ENCODE results near the gene CLEC2B. TPM values are rescaled to one million over a fixed set of nuclear protein-coding genes. Genes with fewer than 3 reads are reported as not detected.

CLEC2B gene
- total RNA-seq, 1 donor from 2014 or later: not detected

DNA sequence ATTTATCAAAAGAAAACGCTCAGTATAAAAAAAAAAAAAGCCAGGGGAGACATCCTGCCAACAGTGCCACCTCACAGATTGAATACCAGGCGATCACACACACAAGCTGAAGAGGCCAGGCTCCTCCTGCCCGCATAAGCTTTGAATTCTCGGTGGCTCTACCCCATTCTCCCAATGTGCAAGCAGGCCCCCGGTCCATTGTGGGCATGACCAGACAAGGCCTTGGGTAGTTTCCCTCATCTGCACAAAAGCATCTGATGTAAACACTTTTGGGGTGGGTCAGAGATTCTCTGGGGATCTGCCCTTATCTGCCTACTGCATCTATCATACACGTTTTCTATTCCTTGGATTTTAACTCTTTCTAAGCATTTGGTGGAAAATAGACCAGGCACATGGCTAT is 28.4 kb upstream of the CLEC2B start:
- no peaks in the 10 kb centered on the region for H3K36me3 Mint-ChIP-seq (ENCODE audit: low read depth, unreplicated experiment)
- TF ChIP-seq, protein P1, sequence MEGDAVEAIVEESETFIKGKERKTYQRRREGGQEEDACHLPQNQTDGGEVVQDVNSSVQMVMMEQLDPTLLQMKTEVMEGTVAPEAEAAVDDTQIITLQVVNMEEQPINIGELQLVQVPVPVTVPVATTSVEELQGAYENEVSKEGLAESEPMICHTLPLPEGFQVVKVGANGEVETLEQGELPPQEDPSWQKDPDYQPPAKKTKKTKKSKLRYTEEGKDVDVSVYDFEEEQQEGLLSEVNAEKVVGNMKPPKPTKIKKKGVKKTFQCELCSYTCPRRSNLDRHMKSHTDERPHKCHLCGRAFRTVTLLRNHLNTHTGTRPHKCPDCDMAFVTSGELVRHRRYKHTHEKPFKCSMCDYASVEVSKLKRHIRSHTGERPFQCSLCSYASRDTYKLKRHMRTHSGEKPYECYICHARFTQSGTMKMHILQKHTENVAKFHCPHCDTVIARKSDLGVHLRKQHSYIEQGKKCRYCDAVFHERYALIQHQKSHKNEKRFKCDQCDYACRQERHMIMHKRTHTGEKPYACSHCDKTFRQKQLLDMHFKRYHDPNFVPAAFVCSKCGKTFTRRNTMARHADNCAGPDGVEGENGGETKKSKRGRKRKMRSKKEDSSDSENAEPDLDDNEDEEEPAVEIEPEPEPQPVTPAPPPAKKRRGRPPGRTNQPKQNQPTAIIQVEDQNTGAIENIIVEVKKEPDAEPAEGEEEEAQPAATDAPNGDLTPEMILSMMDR (IDR thresholded peaks at IDR 0.05; ENCODE audit: unreplicated experiment): no peak

DNA sequence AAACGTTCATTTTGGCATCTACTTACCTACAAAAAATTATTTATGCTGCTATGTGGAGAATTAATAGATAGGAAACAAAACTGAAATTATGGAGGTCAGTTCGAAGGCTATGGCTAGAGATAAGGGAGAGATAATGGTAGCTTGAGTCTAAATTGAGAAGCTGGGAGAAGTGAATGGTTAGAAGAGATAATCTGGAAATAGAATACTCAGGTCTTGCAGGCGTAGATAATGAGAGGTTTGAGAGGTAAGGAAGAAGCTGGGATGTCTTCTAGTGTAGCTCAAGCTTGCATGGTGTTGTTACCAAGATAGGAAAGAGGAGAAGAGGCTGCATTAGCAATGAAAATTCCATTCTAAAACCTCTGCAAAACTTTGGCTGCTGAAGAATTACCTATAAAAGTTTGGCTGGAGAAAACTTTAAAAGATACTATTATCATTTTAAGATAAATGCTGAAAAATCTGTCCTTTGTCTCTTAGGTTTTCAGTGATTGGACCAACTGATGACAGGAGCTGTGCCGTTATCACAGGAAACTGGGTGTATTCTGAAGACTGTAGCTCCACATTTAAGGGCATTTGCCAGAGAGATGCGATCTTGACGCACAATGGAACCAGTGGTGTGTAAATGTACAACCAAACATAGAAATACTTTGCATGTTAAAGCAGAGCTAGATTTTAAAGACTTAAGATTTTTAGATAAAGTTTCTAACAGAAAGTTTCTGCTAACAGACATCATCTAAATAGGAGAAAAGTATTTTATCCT is 26.2 kb upstream of the CLEC2B start:
- no peak overlapping the region for H3K4me3 Mint-ChIP-seq (ENCODE audit: unreplicated experiment)
- no peaks in the 10 kb centered on the region for H3K4me1 Mint-ChIP-seq (ENCODE audit: unreplicated experiment)

More for the DNA sequence above, 28.4 kb upstream of the CLEC2B start:
- Mint-ChIP-seq H3K4me1 (ENCODE audit: unreplicated experiment) (no peaks in the 10 kb centered on the region), H3K27me3 (ENCODE audit: unreplicated experiment) (peaks cover 1% of the 10 kb centered on the region), H3K27ac (ENCODE audit: unreplicated experiment) (no peak overlapping the region), H3K4me3 (ENCODE audit: unreplicated experiment) (no peak overlapping the region), H3K9me3 (ENCODE audit: unreplicated experiment) (no peaks in the 10 kb centered on the region)
- DNase-seq (ENCODE audit: low spot score): no peak

DNA sequence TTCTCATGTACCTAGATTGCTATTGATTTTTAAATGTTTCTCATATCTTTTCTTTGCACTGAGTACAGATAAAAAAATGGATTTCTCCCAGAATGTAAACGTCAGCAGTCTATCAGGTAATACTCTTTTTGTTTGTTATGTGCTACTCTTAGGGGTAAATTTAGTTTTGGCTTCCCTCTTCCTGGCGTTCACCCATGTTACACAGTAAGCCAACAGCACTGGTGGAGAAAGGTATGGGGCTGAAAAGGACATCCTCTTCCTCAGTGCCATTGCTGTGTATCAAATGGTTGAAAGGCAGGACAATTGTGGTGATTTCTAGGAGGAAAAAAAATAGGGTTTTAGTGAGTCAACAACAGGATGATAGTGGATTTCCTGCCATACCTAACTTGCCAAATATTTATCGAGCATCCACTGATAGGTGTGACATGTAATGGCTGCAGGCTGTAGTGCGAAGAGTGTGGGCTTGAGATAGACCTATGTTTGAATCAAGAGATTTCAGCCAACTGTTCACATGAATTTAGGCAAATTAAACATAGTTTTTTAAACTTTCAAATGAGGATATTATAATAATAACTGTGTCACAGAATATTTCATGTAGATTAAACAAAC is 19.6 kb upstream of the CLEC2B start:
- Mint-ChIP-seq H3K4me1 (ENCODE audit: unreplicated experiment) (peaks cover 6% of the 10 kb centered on the region), H3K27me3 (ENCODE audit: unreplicated experiment) (peaks cover 1% of the 10 kb centered on the region), H3K4me3 (ENCODE audit: unreplicated experiment) (no peak overlapping the region), H3K9me3 (ENCODE audit: unreplicated experiment) (no peaks in the 10 kb centered on the region), H3K27ac (ENCODE audit: unreplicated experiment) (no peak overlapping the region), H3K36me3 (ENCODE audit: low read depth, unreplicated experiment) (no peaks in the 10 kb centered on the region)
- TF ChIP-seq, protein P1 (IDR thresholded peaks at IDR 0.05; ENCODE audit: unreplicated experiment): no peak
- DNase-seq (ENCODE audit: low spot score): no peak

More for the DNA sequence above, 26.2 kb upstream of the CLEC2B start:
- Mint-ChIP-seq H3K9me3 (ENCODE audit: unreplicated experiment) (no peaks in the 10 kb centered on the region), H3K27me3 (ENCODE audit: unreplicated experiment) (no peaks in the 10 kb centered on the region), H3K36me3 (ENCODE audit: low read depth, unreplicated experiment) (no peaks in the 10 kb centered on the region), H3K27ac (ENCODE audit: unreplicated experiment) (no peak overlapping the region)
- DNase-seq (ENCODE audit: low spot score): no peak
- TF ChIP-seq, protein P1 (IDR thresholded peaks at IDR 0.05; ENCODE audit: unreplicated experiment): no peak

DNA sequence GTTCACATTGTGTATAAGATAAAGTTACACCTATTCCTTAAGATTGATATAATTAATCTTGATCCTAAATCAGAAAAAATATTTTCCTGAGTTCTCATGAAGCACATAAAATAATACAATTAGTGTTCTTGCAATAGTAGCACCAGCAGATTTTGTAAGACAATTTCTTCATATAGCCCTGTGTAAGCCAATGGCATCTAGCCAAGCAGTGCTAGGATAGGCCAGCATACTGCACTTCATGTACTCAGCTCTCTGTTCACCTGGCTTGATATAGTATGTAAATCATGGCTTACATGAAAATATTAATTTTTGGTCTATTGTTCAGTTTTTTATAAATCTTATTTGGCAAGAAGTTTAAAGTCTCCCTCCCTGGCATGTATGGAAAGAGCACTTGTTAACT is 14.0 kb upstream of the CLEC2B start:
- TF ChIP-seq, protein P1 (IDR thresholded peaks at IDR 0.05; ENCODE audit: unreplicated experiment): no peak
- Mint-ChIP-seq H3K27me3 (ENCODE audit: unreplicated experiment) (peaks cover 3% of the 10 kb centered on the region), H3K27ac (ENCODE audit: unreplicated experiment) (no peak overlapping the region)

DNA sequence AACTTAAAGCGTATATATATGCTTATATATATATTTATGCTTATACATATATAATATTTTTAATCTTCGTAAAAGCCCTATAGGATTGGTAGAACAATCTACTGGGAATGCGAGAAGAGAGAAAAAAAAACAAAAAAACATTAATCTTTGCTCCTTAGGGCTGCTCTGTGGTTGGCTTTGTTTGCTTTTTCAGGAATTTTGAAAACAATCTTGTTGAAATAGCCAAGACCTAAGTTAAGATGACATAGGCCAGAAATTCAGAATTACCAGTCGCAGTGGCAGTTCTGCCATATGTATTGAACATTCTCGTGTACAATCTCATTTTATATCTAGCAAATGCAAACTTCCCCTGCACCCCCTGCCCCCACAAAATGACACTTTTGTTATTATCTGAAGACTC is 12.8 kb upstream of the CLEC2B start:
- Mint-ChIP-seq H3K27ac (ENCODE audit: unreplicated experiment) (no peak overlapping the region), H3K4me1 (ENCODE audit: unreplicated experiment) (no peaks in the 10 kb centered on the region), H3K4me3 (ENCODE audit: unreplicated experiment) (no peak overlapping the region), H3K9me3 (ENCODE audit: unreplicated experiment) (no peaks in the 10 kb centered on the region), H3K36me3 (ENCODE audit: low read depth, unreplicated experiment) (no peaks in the 10 kb centered on the region), H3K27me3 (ENCODE audit: unreplicated experiment) (peaks cover 2% of the 10 kb centered on the region)
- no peak for DNase-seq (ENCODE audit: low spot score)
- TF ChIP-seq, protein P1 (IDR thresholded peaks at IDR 0.05; ENCODE audit: unreplicated experiment): no peak

More for the DNA sequence above, 14.0 kb upstream of the CLEC2B start:
- Mint-ChIP-seq H3K4me3 (ENCODE audit: unreplicated experiment) (no peak overlapping the region), H3K9me3 (ENCODE audit: unreplicated experiment) (no peaks in the 10 kb centered on the region), H3K4me1 (ENCODE audit: unreplicated experiment) (no peaks in the 10 kb centered on the region), H3K36me3 (ENCODE audit: low read depth, unreplicated experiment) (no peaks in the 10 kb centered on the region)
- no peak for DNase-seq (ENCODE audit: low spot score)
